Keratinocyte (primary cell): Measurements from ENCODE around the gene GSTA1. TPM values are rescaled to one million over a fixed set of nuclear protein-coding genes. Genes with fewer than 3 reads are reported as not detected.
"Not testable (repeated sequence)": the region's sequence is repeated elsewhere in the genome, so short reads cannot be mapped to it uniquely, and the experiment has no call there.

Source experiments
- DNase-seq: peaks from one replicate; pipeline ENCODE4 v3.0.0-alpha.2; 2011; ENCODE audit warnings: low read depth, missing footprints, low spot score
- FAIRE-seq: peaks from 2 replicates; lab custom pipeline; 2011; peaks lifted over from hg19 to GRCh38; lab: Jason Lieb, UNC
- H2AFZ ChIP-seq: 2 replicates; pipeline ENCODE4 v1.6.0; 2012; ENCODE audit warnings: low read length, control low read depth, inconsistent platforms; ENCODE audit not compliant: control insufficient read depth
- H3K27ac ChIP-seq: 2 replicates; pipeline ENCODE4 v1.5.1; 2011; ENCODE audit warnings: low read length; ENCODE audit not compliant: control insufficient read depth, insufficient read depth
- H3K27me3 ChIP-seq: 3 replicates; pipeline ENCODE4 v1.6.0; 2011; ENCODE audit warnings: low read length; ENCODE audit not compliant: control insufficient read depth, insufficient read depth; ENCODE audit errors: extremely low read depth
- H3K36me3 ChIP-seq, 2 experiments: 2 replicates in 1 of 2; 3 replicates in 1 of 2; pipeline ENCODE4 v1.5.1; 2011; ENCODE audit warnings: low read length in 2 of 2, mild to moderate bottlenecking in 1 of 2; ENCODE audit not compliant: control insufficient read depth in 2 of 2, insufficient read depth in 2 of 2; ENCODE audit errors: extremely low read depth in 1 of 2
- H3K4me1 ChIP-seq: 3 replicates; pipeline ENCODE4 v1.5.1; 2011; ENCODE audit warnings: low read length; ENCODE audit not compliant: control insufficient read depth, insufficient read depth; ENCODE audit errors: extremely low read depth
- H3K4me2 ChIP-seq: 3 replicates; pipeline ENCODE4 v1.6.0; 2011; ENCODE audit warnings: low read depth, low read length; ENCODE audit not compliant: control insufficient read depth, insufficient read depth; ENCODE audit errors: extremely low read depth
- H3K4me3 ChIP-seq, 3 experiments: fragments of 200-600 bp in 1 of 3; sonication (generic) in 1 of 3; 2 replicates in 2 of 3; 3 replicates in 1 of 3; pipeline ENCODE4 v1.5.1; 2011 to 2016; ENCODE audit warnings: low read length in 3 of 3, mild to moderate bottlenecking in 3 of 3, control low read depth in 2 of 3, inconsistent platforms in 1 of 3, low read depth in 1 of 3, mixed read lengths in 1 of 3, mixed run types in 1 of 3, moderate library complexity in 1 of 3; ENCODE audit not compliant: control insufficient read depth in 2 of 3, insufficient read depth in 2 of 3; ENCODE audit errors: extremely low read depth in 1 of 3
- H3K79me2 ChIP-seq: 2 replicates; pipeline ENCODE4 v1.6.0; 2012; ENCODE audit warnings: low read length; ENCODE audit not compliant: control insufficient read depth, insufficient read depth
- H3K9ac ChIP-seq: 3 replicates; pipeline ENCODE4 v1.6.0; 2011; ENCODE audit warnings: low read length; ENCODE audit not compliant: control insufficient read depth, insufficient read depth; ENCODE audit errors: extremely low read depth
- H3K9me1 ChIP-seq: 3 replicates; pipeline ENCODE4 v1.6.0; 2011; ENCODE audit warnings: low read length; ENCODE audit not compliant: control insufficient read depth, insufficient read depth; ENCODE audit errors: extremely low read depth
- H3K9me3 ChIP-seq: 2 replicates; pipeline ENCODE4 v1.5.1; 2012; ENCODE audit warnings: low read depth, low read length; ENCODE audit not compliant: control insufficient read depth
- H4K20me1 ChIP-seq: 3 replicates; pipeline ENCODE4 v1.6.0; 2011; ENCODE audit warnings: low read length; ENCODE audit not compliant: control insufficient read depth, insufficient read depth; ENCODE audit errors: extremely low read depth
- EZH2 ChIP-seq: IDR thresholded peaks from one replicate; pipeline ENCODE4 v1.6.1; 2012; ENCODE audit warnings: inconsistent platforms, mild to moderate bottlenecking, low read length, moderate library complexity
- dilution Hi-C: fragments of 300-500 bp; cut with MboI; formaldehyde crosslinking; loops from one replicate; pipeline ENCODE4 v1.7.0; 2020; ENCODE audit warnings: low sequenced_read_pairs; ENCODE audit not compliant: extremely low pct_ligation_motif_present
- polyA plus RNA-seq, 5 experiments: library from polyadenylated mRNA; depleted of rRNA in 3 of 5; stranded (reverse) in 3 of 5; stranded (forward) in 1 of 5; unstranded in 1 of 5; fragments of >200 nt; gene quantifications; 1 replicate in 1 of 5; 2 replicates in 3 of 5; 3 replicates in 1 of 5; pipeline versions ENCODE4 v1.2.1 to v1.2.3, GENCODE V29; 2011 to 2012; ENCODE audit warnings: missing spikeins in 2 of 5, low read depth in 1 of 5, low replicate concordance in 1 of 5
- TF ChIP-seq, protein P1 (sequence below), 3 experiments: IDR thresholded peaks in 1 of 3; conservative IDR thresholded peaks in 1 of 3; optimal IDR thresholded peaks in 1 of 3; 2 replicates in 2 of 3; 3 replicates in 1 of 3; pipeline versions ENCODE3 to v1.5.1; 2011; ENCODE audit warnings: low read length in 3 of 3, mild to moderate bottlenecking in 3 of 3, moderate library complexity in 2 of 3, control low read depth in 1 of 3, inconsistent platforms in 1 of 3; ENCODE audit not compliant: insufficient read depth in 2 of 3; ENCODE audit errors: extremely low read depth in 1 of 3

Gene GSTA1
- polyA plus RNA-seq, 1 donor (not counting 4 experiments of a cell fraction or from before 2014, with no cell fraction given): not detected

DNA sequence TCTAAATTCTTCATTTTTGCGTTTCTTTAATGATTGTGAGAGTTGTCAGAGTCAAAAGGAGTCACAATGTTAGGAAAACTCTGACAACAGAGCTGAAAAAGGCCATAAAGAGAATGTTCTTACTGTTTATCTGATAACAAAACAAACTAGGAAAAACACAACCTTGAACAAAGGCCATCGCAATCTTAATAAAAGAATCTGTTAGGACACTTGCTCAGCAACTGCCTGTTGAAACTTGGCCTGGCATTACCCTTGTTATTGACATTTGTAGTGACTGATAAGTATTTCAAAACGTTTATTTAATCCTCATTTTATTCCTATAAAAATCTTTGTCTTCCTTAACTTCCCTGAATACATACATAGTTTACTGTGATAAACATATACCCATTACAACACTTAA is 15.7 kb downstream of the GSTA1 start:
- Histone ChIP-seq H3K4me1 (no peaks in the 10 kb centered on the region), H3K4me3 (no peak overlapping the region), H3K9me1 (no peaks in the 10 kb centered on the region), H2AFZ (no peak overlapping the region), H3K9me3 (no peaks in the 10 kb centered on the region), H3K4me2 (no peak overlapping the region), H3K27me3 (no peaks in the 10 kb centered on the region), H3K36me3 (no peaks in the 10 kb centered on the region), H3K27ac (no peak overlapping the region), H4K20me1 (no peaks in the 10 kb centered on the region), H3K9ac (no peak overlapping the region), H3K79me2 (no peaks in the 10 kb centered on the region)
- dilution Hi-C loops: no loop called here
- TF ChIP-seq, protein P1, sequence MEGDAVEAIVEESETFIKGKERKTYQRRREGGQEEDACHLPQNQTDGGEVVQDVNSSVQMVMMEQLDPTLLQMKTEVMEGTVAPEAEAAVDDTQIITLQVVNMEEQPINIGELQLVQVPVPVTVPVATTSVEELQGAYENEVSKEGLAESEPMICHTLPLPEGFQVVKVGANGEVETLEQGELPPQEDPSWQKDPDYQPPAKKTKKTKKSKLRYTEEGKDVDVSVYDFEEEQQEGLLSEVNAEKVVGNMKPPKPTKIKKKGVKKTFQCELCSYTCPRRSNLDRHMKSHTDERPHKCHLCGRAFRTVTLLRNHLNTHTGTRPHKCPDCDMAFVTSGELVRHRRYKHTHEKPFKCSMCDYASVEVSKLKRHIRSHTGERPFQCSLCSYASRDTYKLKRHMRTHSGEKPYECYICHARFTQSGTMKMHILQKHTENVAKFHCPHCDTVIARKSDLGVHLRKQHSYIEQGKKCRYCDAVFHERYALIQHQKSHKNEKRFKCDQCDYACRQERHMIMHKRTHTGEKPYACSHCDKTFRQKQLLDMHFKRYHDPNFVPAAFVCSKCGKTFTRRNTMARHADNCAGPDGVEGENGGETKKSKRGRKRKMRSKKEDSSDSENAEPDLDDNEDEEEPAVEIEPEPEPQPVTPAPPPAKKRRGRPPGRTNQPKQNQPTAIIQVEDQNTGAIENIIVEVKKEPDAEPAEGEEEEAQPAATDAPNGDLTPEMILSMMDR (optimal IDR thresholded peaks at IDR 0.05 in 1 of 3, IDR thresholded peaks at IDR 0.05 in 1 of 3, conservative IDR thresholded peaks at IDR 0.05 in 1 of 3; ENCODE audit: extremely low read depth in 1 of 3, insufficient read depth in 2 of 3, low read length in 3 of 3): no peak
- TF ChIP-seq EZH2: no peak
- no peak for DNase-seq
- FAIRE-seq: no peak

DNA sequence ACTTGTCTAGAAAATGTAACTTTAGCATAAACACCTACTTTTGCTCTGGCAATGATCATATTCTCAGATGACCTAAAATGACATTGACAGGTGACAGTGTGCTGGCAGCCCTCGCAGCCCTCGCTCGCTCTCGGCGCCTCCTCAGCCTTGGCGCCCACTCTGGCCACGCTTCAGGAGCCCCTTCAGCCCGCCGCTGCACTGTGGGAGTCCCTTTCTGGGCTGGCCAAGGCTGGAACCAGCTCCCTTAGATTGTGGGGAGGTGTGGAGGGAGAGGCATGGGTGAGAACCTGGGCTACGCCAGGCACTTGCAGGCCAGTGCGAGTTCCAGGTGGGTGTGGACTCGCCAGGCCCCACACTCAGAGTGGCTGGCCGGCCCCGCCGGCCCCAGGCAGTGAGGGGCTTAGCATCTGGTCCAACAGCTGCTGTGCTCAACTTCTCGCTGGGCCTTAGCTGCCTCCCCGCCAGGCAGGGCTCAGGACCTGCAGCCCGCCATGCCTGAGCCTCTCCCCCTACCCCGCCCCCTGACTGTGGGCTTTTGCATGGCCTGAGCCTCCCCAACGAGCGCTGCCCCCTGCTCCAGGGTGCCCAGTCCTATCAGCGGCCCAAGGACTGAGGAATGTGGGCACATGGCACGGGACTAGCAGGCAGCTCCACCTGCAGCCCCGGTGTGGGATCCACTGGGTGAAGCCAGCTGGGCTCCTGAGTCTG is 17.2 kb downstream of the GSTA1 start:
- no peaks in the 10 kb centered on the region for H3K9me1 ChIP-seq
- no peak overlapping the region for H3K4me3 ChIP-seq
- no peaks in the 10 kb centered on the region for H3K27me3 ChIP-seq
- H3K4me1 ChIP-seq: no peaks in the 10 kb centered on the region
- no peaks in the 10 kb centered on the region for H3K36me3 ChIP-seq
- H3K79me2 ChIP-seq: no peaks in the 10 kb centered on the region
- DNase-seq (no peak), FAIRE-seq (no peak)
- H4K20me1 ChIP-seq: no peaks in the 10 kb centered on the region
- no peak overlapping the region for H2AFZ ChIP-seq
- no peaks in the 10 kb centered on the region for H3K9me3 ChIP-seq
- no peak overlapping the region for H3K4me2 ChIP-seq
- no peak overlapping the region for H3K9ac ChIP-seq
- TF ChIP-seq, protein P1 (optimal IDR thresholded peaks at IDR 0.05 in 1 of 3, IDR thresholded peaks at IDR 0.05 in 1 of 3, conservative IDR thresholded peaks at IDR 0.05 in 1 of 3; ENCODE audit: extremely low read depth in 1 of 3, insufficient read depth in 2 of 3, low read length in 3 of 3): no peak
- no peak for TF ChIP-seq EZH2
- H3K27ac ChIP-seq: no peak overlapping the region
- dilution Hi-C loops: no loop called here

DNA sequence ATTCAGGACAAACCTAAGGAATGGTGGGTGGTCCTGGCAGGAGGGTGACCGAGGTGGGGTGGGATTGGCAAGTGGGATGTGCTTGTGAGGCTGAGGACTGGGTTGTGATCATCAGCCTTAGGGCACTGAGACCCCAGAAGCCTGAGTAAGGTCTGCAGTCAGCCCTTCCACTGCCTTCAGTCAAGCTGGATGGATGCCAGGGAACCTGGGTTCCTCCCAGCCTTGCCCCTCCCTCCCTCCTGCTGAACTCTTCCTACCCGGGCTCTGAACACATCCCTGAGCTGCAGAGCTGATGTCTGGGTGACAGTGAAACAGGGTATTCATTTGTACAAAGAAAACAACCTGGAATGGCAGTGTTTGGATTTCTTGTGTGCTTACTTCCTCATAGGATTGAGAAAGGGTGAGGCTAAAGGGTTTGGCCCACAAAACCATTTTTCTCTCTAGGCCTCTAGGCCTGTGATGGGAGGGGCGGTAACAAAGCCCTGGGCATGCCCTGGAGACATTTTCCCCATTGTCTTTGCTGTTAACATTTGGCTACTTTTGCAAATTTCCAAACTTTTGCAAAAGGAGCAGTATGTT is 20.8 kb downstream of the GSTA1 start:
- H3K4me2 ChIP-seq, FAIRE-seq, H2AFZ ChIP-seq, H3K36me3 ChIP-seq, H3K9ac ChIP-seq, H3K27ac ChIP-seq, H3K27me3 ChIP-seq, H3K9me3 ChIP-seq, H3K4me3 ChIP-seq, H3K79me2 ChIP-seq, dilution Hi-C loops, H3K9me1 ChIP-seq, DNase-seq, H4K20me1 ChIP-seq, H3K4me1 ChIP-seq: not testable (repeated sequence)
